ENCODE data around the gene CACNG1. TPM values are rescaled to one million over a fixed set of nuclear protein-coding genes. Genes with fewer than 3 reads are reported as not detected.

The CACNG1 gene
- total RNA-seq, 1 donor from 2014 or later: not detected

GRCh38 chr17:67020293-67020766 lies 24.0 kb upstream of the CACNG1 start:
- Histone ChIP-seq H3K9me3 (replicated peaks) (no peaks in the 10 kb centered on the region), H3K36me3 (no peaks in the 10 kb centered on the region), H3K27ac (replicated peaks) (no peak overlapping the region), H3K27me3 (ENCODE audit: low read depth) (peaks cover 20% of the 10 kb centered on the region), H3K4me3 (no peak overlapping the region), H3K4me1 (no peaks in the 10 kb centered on the region)
- intact Hi-C loops (cut with micrococcal nuclease): no loop called here
- no peak for DNase-seq
- no peak for TF ChIP-seq CTCF (IDR thresholded peaks at IDR 0.05; ENCODE audit: borderline replicate concordance)

GRCh38 chr17:67021196-67021595 lies 23.2 kb upstream of the CACNG1 start:
- H3K27me3 ChIP-seq (ENCODE audit: low read depth): peaks cover 11% of the 10 kb centered on the region
- no peak for TF ChIP-seq CTCF (IDR thresholded peaks at IDR 0.05; ENCODE audit: borderline replicate concordance)
- H3K9me3 ChIP-seq (replicated peaks): no peaks in the 10 kb centered on the region
- intact Hi-C loops (cut with micrococcal nuclease): no loop called here
- no peak overlapping the region for H3K27ac ChIP-seq (replicated peaks)
- no peak overlapping the region for H3K4me3 ChIP-seq
- no peaks in the 10 kb centered on the region for H3K36me3 ChIP-seq
- no peak for DNase-seq
- H3K4me1 ChIP-seq: no peaks in the 10 kb centered on the region

GRCh38 chr17:67021743-67022450 lies 22.5 kb upstream of the CACNG1 start:
- H3K4me1 ChIP-seq: peaks cover 1% of the 10 kb centered on the region
- no peaks in the 10 kb centered on the region for H3K36me3 ChIP-seq
- H3K9me3 ChIP-seq (replicated peaks): no peaks in the 10 kb centered on the region
- intact Hi-C loops (cut with micrococcal nuclease): no loop called here
- H3K27me3 ChIP-seq (ENCODE audit: low read depth): peaks cover 4% of the 10 kb centered on the region
- H3K27ac ChIP-seq (replicated peaks): no peak overlapping the region
- H3K4me3 ChIP-seq: no peak overlapping the region
- no peak for DNase-seq
- no peak for TF ChIP-seq CTCF (IDR thresholded peaks at IDR 0.05; ENCODE audit: borderline replicate concordance)

- DNase-seq: no peak
- Histone ChIP-seq H3K4me1 (peaks cover 6% of the 10 kb centered on the region), H3K27me3 (ENCODE audit: low read depth) (no peaks in the 10 kb centered on the region), H3K9me3 (replicated peaks) (no peaks in the 10 kb centered on the region), H3K4me3 (no peak overlapping the region), H3K36me3 (no peaks in the 10 kb centered on the region), H3K27ac (replicated peaks) (no peak overlapping the region)
- intact Hi-C loops (cut with micrococcal nuclease): no loop called here
- no peak for TF ChIP-seq CTCF (IDR thresholded peaks at IDR 0.05; ENCODE audit: borderline replicate concordance)
These were observed 21.9 kb upstream of the CACNG1 start for GRCh38 chr17:67022451-67022810.

GRCh38 chr17:67024736-67025135 lies 19.6 kb upstream of the CACNG1 start:
- Histone ChIP-seq H3K27ac (replicated peaks) (no peak overlapping the region), H3K4me1 (peaks cover 8% of the 10 kb centered on the region), H3K27me3 (ENCODE audit: low read depth) (no peaks in the 10 kb centered on the region), H3K36me3 (no peaks in the 10 kb centered on the region), H3K4me3 (no peak overlapping the region), H3K9me3 (replicated peaks) (no peaks in the 10 kb centered on the region)
- intact Hi-C loops (cut with micrococcal nuclease): no loop called here
- no peak for DNase-seq
- no peak for TF ChIP-seq CTCF (IDR thresholded peaks at IDR 0.05; ENCODE audit: borderline replicate concordance)

Data from left ventricle myocardium inferior (tissue), 1 donor.